HL-60 (cell line): ENCODE results near the gene AURKB.

Source experiments
- DNase-seq, 2 experiments: peaks; one replicate each; pipeline ENCODE4 v3.0.0-alpha.2; 2010 to 2020; ENCODE audit warnings: low read depth in 1 of 2, low spot score in 1 of 2
- H3K27ac ChIP-seq: fragments of 250-450 bp; sonication (Bioruptor Pico); replicated peaks from 2 replicates; pipeline ENCODE4 v1.5.1; 2020; ENCODE audit warnings: mild to moderate bottlenecking, moderate library complexity
- H3K27me3 ChIP-seq: fragments of 250-450 bp; sonication (Bioruptor Pico); 2 replicates; pipeline ENCODE4 v1.5.1; 2021; ENCODE audit warnings: mild to moderate bottlenecking, moderate library complexity; ENCODE audit not compliant: insufficient read depth, poor library complexity, severe bottlenecking
- H3K4me3 ChIP-seq: replicated peaks from 2 replicates; pipeline ENCODE4 v1.5.1; 2011; ENCODE audit warnings: mild to moderate bottlenecking, control low read depth, low read length; ENCODE audit not compliant: insufficient read depth
- CTCF ChIP-seq: IDR thresholded peaks from one replicate; pipeline ENCODE4 v1.5.1; 2011; ENCODE audit warnings: low read length, control low read depth, inconsistent platforms; ENCODE audit not compliant: insufficient read depth
- GABPA ChIP-seq: IDR thresholded peaks from 2 replicates; pipeline ENCODE4 v1.6.1; 2012; ENCODE audit warnings: low read depth
- POLR2AphosphoS5 ChIP-seq: IDR thresholded peaks from 2 replicates; pipeline ENCODE4 v1.6.1; 2012; ENCODE audit warnings: low read depth
- REST ChIP-seq: IDR thresholded peaks from 2 replicates; pipeline ENCODE4 v1.6.1; 2012; ENCODE audit warnings: low read depth; ENCODE audit not compliant: insufficient replicate concordance
- SPI1 ChIP-seq: IDR thresholded peaks from 2 replicates; pipeline ENCODE4 v1.6.1; 2012; ENCODE audit warnings: low read depth, mild to moderate bottlenecking, borderline replicate concordance

Gene AURKB

GRCh38 chr17:8189041-8189710 lies 21.2 kb downstream of the AURKB start:
- TF ChIP-seq REST = no peak
- no peak for TF ChIP-seq CTCF
- no peak for TF ChIP-seq GABPA
- no peak for TF ChIP-seq POLR2AphosphoS5
- TF ChIP-seq SPI1 = no peak
- Histone ChIP-seq H3K4me3 (peak overlapping the region; percentile 60), H3K27ac (peak overlapping the region; percentile 92), H3K27me3 (no peaks in the 10 kb centered on the region)
- DNase-seq = no peak

GRCh38 chr17:8188263-8188839 lies 22.0 kb downstream of the AURKB start:
- TF ChIP-seq CTCF = no peak
- TF ChIP-seq POLR2AphosphoS5 = no peak
- no peak for TF ChIP-seq REST
- TF ChIP-seq GABPA = no peak
- no peak for TF ChIP-seq SPI1
- no peak for DNase-seq
- Histone ChIP-seq H3K27me3 (no peaks in the 10 kb centered on the region), H3K4me3 (peak overlapping the region; percentile 60), H3K27ac (0 out of 2 replicates have a peak overlapping the region, but pooled peaks have one; percentile 24)

GRCh38 chr17:8187517-8188262 lies 22.7 kb downstream of the AURKB start:
- DNase-seq = peak; percentile 75 to 89

More at GRCh38 chr17:8187517-8188262, 22.7 kb downstream of the AURKB start:
- Histone ChIP-seq H3K27ac (peak overlapping the region; percentile 75), H3K4me3 (peak overlapping the region; percentile 79), H3K27me3 (no peaks in the 10 kb centered on the region)
- TF ChIP-seq CTCF = no peak
- peak; percentile 16; the same call in 1 of the 2 replicates for TF ChIP-seq SPI1
